Measurements from ENCODE around the gene SLC47A2. TPM values are rescaled to one million over a fixed set of nuclear protein-coding genes. Genes with fewer than 3 reads are reported as not detected.

The SLC47A2 gene
- total and polyA plus RNA-seq, 2 of the 13 experiments (the other 11 are each of a cell fraction or from before 2014, with no cell fraction given) = 0.04 TPM; not detected in 1

GRCh38 chr17:19726631-19727376, 10.4 kb upstream of the SLC47A2 start (continued):
- TF ChIP-seq IRX3 (CRISPR knock-in tag; IDR thresholded peaks at IDR 0.05; ENCODE audit: borderline replicate concordance, low read depth) = no peak

GRCh38 chr17:19725486-19725885, 9.1 kb upstream of the SLC47A2 start:
- Histone ChIP-seq H3K27ac (ENCODE audit: extremely low read length, insufficient read depth, low read length) (no peak overlapping the region), H3K9me3 (ENCODE audit: low read length) (no peaks in the 10 kb centered on the region), H3K9ac (ENCODE audit: insufficient read depth, low read depth, low read length) (no peak overlapping the region), H3K4me2 (ENCODE audit: low read depth, low read length) (no peak overlapping the region), H3K4me3 (replicated peaks in 1 of 3; ENCODE audit: insufficient read depth in 1 of 3, low read depth in 2 of 3, low read length in 3 of 3) (no peak overlapping the region), H3K27me3 (ENCODE audit: control insufficient read depth in 1 of 2, insufficient read depth in 2 of 2, low read length in 2 of 2) (no peaks in the 10 kb centered on the region), H3K36me3 (replicated peaks in 1 of 2; ENCODE audit: control insufficient read depth in 1 of 2, insufficient read depth in 2 of 2, low read length in 2 of 2) (no peaks in the 10 kb centered on the region), H4K20me1 (ENCODE audit: insufficient read depth, low read length) (no peaks in the 10 kb centered on the region), H3K4me1 (ENCODE audit: insufficient read depth, low read length) (peaks cover 49% of the 10 kb centered on the region), H2AFZ (ENCODE audit: low read length) (no peak overlapping the region), H3K79me2 (ENCODE audit: insufficient read depth, low read length) (no peaks in the 10 kb centered on the region)
- in situ Hi-C loops (cut with HindIII; ENCODE audit: extremely low pct_ligation_motif_present, low pct_unique_long_range_greater_than_20kb) (no loop called here), intact Hi-C loops (cut with micrococcal nuclease; ENCODE audit: unreplicated experiment) (loop anchor here (10.0 kb wide), 1 partner anchor 81 kb away; the partner anchor contains the start of gene ALDH3A2)
- BruUV-seq (replicated peaks) = no TSS peak
- no peak for ATAC-seq
- POLR2A ChIA-PET = no interaction called here
- WGBS (ENCODE audit: low lambda C conversion rate) = 95% methylated on average over 5 of the region's 5 CpGs
- CTCF ChIA-PET (ENCODE audit: low intra/inter-chr PET ratio, low total read pairs) = no interaction called here
- DNase-seq (ENCODE audit: low spot score) = no peak
- no peak for FAIRE-seq
- TF ChIP-seq KDM4B (CRISPR knock-in tag; IDR thresholded peaks at IDR 0.05) (no peak), ZNF335 (CRISPR knock-in tag; IDR thresholded peaks at IDR 0.05) (no peak), PHF8 (CRISPR knock-in tag; IDR thresholded peaks at IDR 0.05) (no peak), ZNF670 (CRISPR knock-in tag; IDR thresholded peaks at IDR 0.05; ENCODE audit: borderline replicate concordance) (no peak), MTF2 (CRISPR knock-in tag; IDR thresholded peaks at IDR 0.05; ENCODE audit: borderline replicate concordance) (no peak), NR2C2 (CRISPR knock-in tag; IDR thresholded peaks at IDR 0.05; ENCODE audit: borderline replicate concordance) (no peak), REST (IDR thresholded peaks at IDR 0.05; ENCODE audit: borderline replicate concordance in 1 of 2, low read depth in 1 of 2, low read length in 2 of 2) (no peak), HNRNPUL1 (IDR thresholded peaks at IDR 0.05; ENCODE audit: low read depth, low read length) (no peak), ZNF10 (CRISPR knock-in tag; IDR thresholded peaks at IDR 0.05; ENCODE audit: borderline replicate concordance, low read depth) (no peak), AGO1 (IDR thresholded peaks at IDR 0.05; ENCODE audit: low read depth, low read length, poor library complexity, severe bottlenecking) (no peak), ZNF383 (CRISPR knock-in tag; IDR thresholded peaks at IDR 0.05; ENCODE audit: borderline replicate concordance) (no peak), ZNF446 (CRISPR knock-in tag; IDR thresholded peaks at IDR 0.05) (no peak), TFDP2 (CRISPR knock-in tag; IDR thresholded peaks at IDR 0.05) (no peak), ZNF768 (CRISPR knock-in tag; IDR thresholded peaks at IDR 0.05) (no peak), ZNF20 (CRISPR knock-in tag; IDR thresholded peaks at IDR 0.05) (no peak)
